Naive thymus-derived CD8-positive, alpha-beta T cell (primary cell): Measurements from ENCODE around the gene KRTAP10-12. TPM values are rescaled to one million over a fixed set of nuclear protein-coding genes. Genes with fewer than 3 reads are reported as not detected.
"Not testable (repeated sequence)": the region's sequence is repeated elsewhere in the genome, so short reads cannot be mapped to it uniquely, and the experiment has no call there.

ENCODE experiments used
- ATAC-seq, 2 donors: fragments of 150-1000 bp; cut with Tn5 transposase in 1 of 2; sonication (Bioruptor Pico), chemical (Tn5 transposase) in 1 of 2; 1 replicate in 1 of 2; 2 replicates in 1 of 2; pipeline ENCODE4 v1.10.0; 2021; ENCODE audit warnings: mild to moderate bottlenecking in 2 of 2, moderate library complexity in 2 of 2
- POLR2A ChIA-PET: fragments of 350-600 bp; sonication (Branson Sonifier 250); formaldehyde crosslinking; loops from one replicate; lab custom pipeline; 2021; ENCODE audit warnings: antibody characterized with exemption; lab: Charles Lee
- DNase-seq, 10 donors: peaks; one replicate each; pipeline versions ENCODE4 v3.0.0 to v3.0.0-alpha.2; 2020 to 2022
- H3K27ac Mint-ChIP-seq, 10 donors: one replicate each; pipeline ENCODE4 v1.8.0; 2020 to 2022; ENCODE audit warnings: mild to moderate bottlenecking in 10 of 10, mixed read lengths in 10 of 10, moderate library complexity in 4 of 10, inconsistent platforms in 1 of 10
- H3K27me3 Mint-ChIP-seq, 5 donors: one replicate each; pipeline ENCODE4 v1.8.0; 2021 to 2022; ENCODE audit warnings: mixed read lengths in 5 of 5
- H3K36me3 Mint-ChIP-seq, 3 donors: one replicate each; pipeline ENCODE4 v1.8.0; 2020 to 2022; ENCODE audit warnings: mixed read lengths in 3 of 3, mild to moderate bottlenecking in 2 of 3, inconsistent platforms in 1 of 3
- H3K4me1 Mint-ChIP-seq, 4 donors: one replicate each; pipeline ENCODE4 v1.8.0; 2021 to 2022; ENCODE audit warnings: mixed read lengths in 4 of 4
- H3K4me3 Mint-ChIP-seq, 10 donors: one replicate each; pipeline ENCODE4 v1.8.0; 2020 to 2022; ENCODE audit warnings: mild to moderate bottlenecking in 10 of 10, mixed read lengths in 10 of 10, moderate library complexity in 6 of 10, inconsistent platforms in 1 of 10
- H3K9me3 Mint-ChIP-seq, 9 donors: one replicate each; pipeline ENCODE4 v1.8.0; 2020 to 2022; ENCODE audit warnings: mixed read lengths in 9 of 9, mild to moderate bottlenecking in 3 of 9, inconsistent platforms in 1 of 9, moderate library complexity in 1 of 9
- polyA plus RNA-seq, 3 donors: library from polyadenylated mRNA; unstranded; fragments of 300-500 nt; fragmentation: Illumina TruSeq; gene quantifications; one replicate each; pipeline ENCODE4 v1.2.3, GENCODE V29; 2021
- total RNA-seq, 8 experiments: library from RNA in 2 of 8; stranded (reverse) in 2 of 8; gene quantifications; one replicate each; pipeline ENCODE4 v1.2.3 and lab custom pipeline; 2021 to 2026

The KRTAP10-12 gene, protein sequence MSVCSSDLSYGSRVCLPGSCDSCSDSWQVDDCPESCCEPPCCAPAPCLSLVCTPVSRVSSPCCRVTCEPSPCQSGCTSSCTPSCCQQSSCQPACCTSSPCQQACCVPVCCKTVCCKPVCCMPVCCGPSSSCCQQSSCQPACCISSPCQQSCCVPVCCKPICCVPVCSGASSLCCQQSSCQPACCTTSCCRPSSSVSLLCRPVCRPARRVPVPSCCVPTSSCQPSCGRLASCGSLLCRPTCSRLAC
- total RNA-seq (not detected), polyA plus RNA-seq (not detected), total RNA-seq (lab: John Stamatoyannopoulos, UW) (0 reads per million in 6 experiments)

GRCh38 chr21:44697172-44697810 lies at the start of gene KRTAP10-12:
KRTAP10-12 (plus strand) TSS chr21:44697172; CDS start chr21:44697202, 30 bp downstream.
- peaks cover 0 to 14% (median 2%) of the 10 kb centered on the region in 9 donors for H3K9me3 Mint-ChIP-seq
- H3K27me3 Mint-ChIP-seq = peaks cover 24 to 59% (median 42%) of the 10 kb centered on the region in 5 donors
- peaks cover 5 to 62% (median 24%) of the 10 kb centered on the region in 4 donors for H3K4me1 Mint-ChIP-seq
- DNase-seq, ATAC-seq, POLR2A ChIA-PET, H3K36me3 Mint-ChIP-seq: not testable (repeated sequence)
- peak within 1 kb of the TSS in 4 of 10 donors; percentile 11 to 72 (median 51) for H3K4me3 Mint-ChIP-seq
- peak within 1 kb of the TSS in 6 of 10 donors; percentile 11 to 62 (median 38) for H3K27ac Mint-ChIP-seq

- ATAC-seq = no peak
- Mint-ChIP-seq H3K27me3 (no peaks in the 10 kb centered on the region), H3K4me1 (peaks cover 5 to 33% (median 15%) of the 10 kb centered on the region in 4 donors), H3K9me3 (peaks cover 8 to 43% (median 24%) of the 10 kb centered on the region in 9 donors), H3K36me3 (peaks cover 0 to 20% (median 12%) of the 10 kb centered on the region in 3 donors), H3K4me3 (peak overlapping the region in 1 of 10 donors; percentile 22), H3K27ac (peak overlapping the region in 7 of 10 donors; percentile 19 to 87 (median 52))
- POLR2A ChIA-PET = interaction anchor here (1.7 kb wide), 1 partner anchor 10 kb away, joined by 6 read pairs; the partner anchor contains the start of gene KRTAP12-3
- no peak for DNase-seq
Measured at GRCh38 chr21:44647222-44647552, 49.8 kb upstream of the KRTAP10-12 start.

GRCh38 chr21:44648557-44649311 lies 48.2 kb upstream of the KRTAP10-12 start:
- Mint-ChIP-seq H3K4me1 (peaks cover 9 to 41% (median 22%) of the 10 kb centered on the region in 4 donors), H3K27me3 (no peaks in the 10 kb centered on the region), H3K27ac (peak overlapping the region in 1 of 10 donors; percentile 71), H3K4me3 (no peak overlapping the region), H3K9me3 (peaks cover 6 to 32% (median 14%) of the 10 kb centered on the region in 9 donors), H3K36me3 (peaks cover 0 to 15% (median 12%) of the 10 kb centered on the region in 3 donors)
- ATAC-seq (no peak), DNase-seq (no peak)
- POLR2A ChIA-PET = interaction anchor here (1.2 kb wide), 1 partner anchor 10 kb away, joined by 4 read pairs; the partner anchor contains the start of gene KRTAP12-3

- Mint-ChIP-seq H3K9me3 (peaks cover 1 to 31% (median 6%) of the 10 kb centered on the region in 9 donors), H3K4me1 (peaks cover 13 to 50% (median 31%) of the 10 kb centered on the region in 4 donors), H3K4me3 (no peak overlapping the region), H3K27me3 (no peaks in the 10 kb centered on the region), H3K27ac (peak overlapping the region in 5 of 10 donors; percentile 35 to 71 (median 50)), H3K36me3 (peaks cover 0 to 6% (median 5%) of the 10 kb centered on the region in 3 donors)
- ATAC-seq = no peak
- POLR2A ChIA-PET = interaction anchor here (1.2 kb wide), 1 partner anchor 9 kb away, joined by 4 read pairs; the partner anchor contains the start of gene KRTAP12-3
- DNase-seq = no peak
Measured at GRCh38 chr21:44649521-44650100, 47.4 kb upstream of the KRTAP10-12 start.

DNA sequence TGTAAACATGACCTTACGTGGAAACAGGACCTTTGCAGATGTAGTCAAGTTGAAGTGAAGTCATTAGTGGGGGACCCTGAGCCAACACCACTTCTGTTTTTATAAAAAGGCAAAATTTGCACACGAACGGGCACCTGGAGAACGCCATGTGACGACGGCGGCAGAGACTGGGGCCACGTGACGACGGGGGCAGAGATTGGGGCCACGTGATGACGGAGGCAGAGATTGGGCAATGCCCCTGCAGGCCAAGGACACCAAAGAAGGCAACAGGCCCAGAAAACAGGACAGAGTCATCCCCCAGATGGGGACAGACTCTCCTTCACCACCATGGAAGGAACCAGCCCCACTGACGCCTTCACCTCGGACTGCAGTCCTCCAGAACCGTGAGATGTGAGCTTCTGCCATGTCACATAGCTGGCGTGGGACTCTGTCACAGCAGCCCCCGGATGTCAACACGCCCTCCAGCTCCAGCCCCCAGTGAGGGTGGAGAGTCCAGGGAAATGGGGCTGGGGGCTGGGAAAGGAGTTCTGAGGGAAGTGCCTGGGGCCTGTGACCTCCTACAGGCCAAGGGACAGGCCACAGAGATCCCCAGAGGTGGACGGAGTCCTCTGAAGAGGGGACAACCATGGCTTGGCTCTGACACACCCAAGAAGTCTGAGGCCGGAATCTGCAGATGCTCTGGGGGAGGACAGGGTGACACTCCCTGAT lies 46.6 kb upstream of the KRTAP10-12 start:
- Mint-ChIP-seq H3K36me3 (no peaks in the 10 kb centered on the region), H3K27ac (peak overlapping the region in 8 of 10 donors; percentile 35 to 73 (median 58)), H3K4me1 (peaks cover 15 to 55% (median 38%) of the 10 kb centered on the region in 4 donors), H3K4me3 (peak overlapping the region in 1 of 10 donors; percentile 54), H3K9me3 (peaks cover 0 to 28% (median 0%) of the 10 kb centered on the region in 9 donors), H3K27me3 (no peaks in the 10 kb centered on the region)
- ATAC-seq (no peak), DNase-seq (no peak)
- POLR2A ChIA-PET = interaction anchor here (2.8 kb wide), 1 partner anchor 8 kb away, joined by 9 read pairs; no protein-coding TSS in a partner anchor

- peaks cover 15 to 58% (median 44%) of the 10 kb centered on the region in 4 donors for H3K4me1 Mint-ChIP-seq
- POLR2A ChIA-PET = interaction anchor here (0.7 to 2.8 kb wide), 2 partner anchors 8 to 61 kb away, joined by 4 to 9 read pairs; no protein-coding TSS in a partner anchor
- peaks cover 0 to 32% (median 4%) of the 10 kb centered on the region in 9 donors for H3K9me3 Mint-ChIP-seq
- no peaks in the 10 kb centered on the region for H3K27me3 Mint-ChIP-seq
- ATAC-seq (no peak), DNase-seq (no peak)
- H3K4me3 Mint-ChIP-seq = peak overlapping the region in 1 of 10 donors; percentile 29
- peaks cover 0 to 4% (median 3%) of the 10 kb centered on the region in 3 donors for H3K36me3 Mint-ChIP-seq
- H3K27ac Mint-ChIP-seq = peak overlapping the region in 7 of 10 donors; percentile 40 to 90 (median 81)
Measured at GRCh38 chr21:44650973-44651675, 45.8 kb upstream of the KRTAP10-12 start.

- POLR2A ChIA-PET = interaction anchor here (0.6 to 2.8 kb wide), 5 partner anchors 10 to 70 kb away, joined by 3 to 9 read pairs (median 6); no protein-coding TSS in a partner anchor
- Mint-ChIP-seq H3K27ac (peak overlapping the region; percentile 89 to 99 (median 94)), H3K9me3 (peaks cover 0 to 42% (median 18%) of the 10 kb centered on the region in 9 donors), H3K36me3 (peaks cover 2 to 17% (median 17%) of the 10 kb centered on the region in 3 donors), H3K4me3 (peak overlapping the region in 1 of 10 donors; percentile 86), H3K27me3 (no peaks in the 10 kb centered on the region), H3K4me1 (peaks cover 21 to 69% (median 55%) of the 10 kb centered on the region in 4 donors)
- ATAC-seq = no peak
- peak in 5 of 10 donors; percentile 7 to 37 (median 35) for DNase-seq
Measured at GRCh38 chr21:44653123-44653522, 43.8 kb upstream of the KRTAP10-12 start.

GRCh38 chr21:44653656-44654575 lies 43.1 kb upstream of the KRTAP10-12 start:
- Mint-ChIP-seq H3K36me3 (peaks cover 2 to 17% (median 17%) of the 10 kb centered on the region in 3 donors), H3K9me3 (peaks cover 0 to 44% (median 18%) of the 10 kb centered on the region in 9 donors), H3K4me3 (peak overlapping the region in 9 of 10 donors; percentile 45 to 86 (median 65)), H3K4me1 (peaks cover 29 to 77% (median 63%) of the 10 kb centered on the region in 4 donors), H3K27ac (peak overlapping the region; percentile 89 to 99 (median 95)), H3K27me3 (no peaks in the 10 kb centered on the region)
- DNase-seq = peak; percentile 44 to 94 (median 83)
- POLR2A ChIA-PET = interaction anchor here (0.6 to 2.8 kb wide), 5 partner anchors 11 to 69 kb away, joined by 3 to 9 read pairs (median 6); no protein-coding TSS in a partner anchor
- peak; percentile 51 to 72 for ATAC-seq

DNA sequence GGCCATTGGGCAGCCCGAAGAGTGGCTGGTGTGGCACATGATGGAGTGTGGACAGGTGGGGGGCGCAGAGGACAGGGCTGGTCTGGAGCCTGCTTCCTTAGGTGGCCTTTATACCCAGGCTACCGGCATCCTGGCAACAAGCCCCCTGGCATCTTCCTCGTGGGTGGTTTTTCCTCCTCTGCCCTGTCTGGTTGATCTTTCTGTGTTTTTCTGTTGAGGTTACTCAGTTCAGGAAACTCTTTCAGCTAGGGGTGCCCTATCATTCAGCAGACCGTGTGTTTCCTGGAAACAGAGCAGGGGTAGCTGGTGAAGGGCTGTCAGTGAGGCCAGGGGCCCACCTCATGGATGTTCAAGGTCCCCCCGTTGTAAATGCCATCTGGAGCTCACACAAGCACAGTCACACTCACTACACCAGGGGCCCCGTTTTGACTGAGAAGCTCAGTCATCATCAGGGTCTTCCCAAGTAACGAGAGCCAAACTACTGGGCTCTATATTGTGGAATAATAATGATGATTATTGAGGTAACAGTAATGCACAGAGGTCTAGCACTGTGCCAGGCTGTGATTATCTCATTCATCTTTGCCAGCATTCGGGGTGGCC lies 42.3 kb upstream of the KRTAP10-12 start, which contains the start of gene KRTAP12-4:
KRTAP12-4 (minus strand) TSS at position 84 of the 600 bp plus-strand sequence; CDS start at position 39, 45 bp downstream.
- DNase-seq (peak in 5 of 10 donors; percentile 15 to 66 (median 37)), ATAC-seq (peak; percentile 8 to 14)
- H3K36me3 Mint-ChIP-seq = peaks cover 2 to 17% (median 17%) of the 10 kb centered on the region in 3 donors
- peaks cover 35 to 82% (median 69%) of the 10 kb centered on the region in 4 donors for H3K4me1 Mint-ChIP-seq
- H3K27me3 Mint-ChIP-seq = no peaks in the 10 kb centered on the region
- POLR2A ChIA-PET = interaction anchor here (2.4 kb wide), 1 partner anchor 68 kb away, joined by 6 read pairs; no protein-coding TSS in a partner anchor
- peak within 1 kb of the TSS; percentile 89 to 99 (median 95) for H3K27ac Mint-ChIP-seq
- peaks cover 0 to 44% (median 18%) of the 10 kb centered on the region in 9 donors for H3K9me3 Mint-ChIP-seq
- H3K4me3 Mint-ChIP-seq = peak within 1 kb of the TSS; percentile 43 to 86 (median 64)
